ENCODE data around the gene TMEM144. TPM values are rescaled to one million over a fixed set of nuclear protein-coding genes. Genes with fewer than 3 reads are reported as not detected.

The TMEM144 gene
- total RNA-seq = 12.6 TPM
- long read RNA-seq, partial matches to known transcripts = 0 of 3 reads
- long read RNA-seq, other reads (novel, unspliced or antisense) = 0 of 3 reads

GRCh38 chr4:158209825-158210807, at the start of gene TMEM144:
Gene TMEM144, plus strand, starts transcription at chr4:158210486. Its CDS starts 2,182 bp downstream, at chr4:158212668.
- intact Hi-C loops (cut with DNase I) = no loop called here
- ATAC-seq = peak; percentile 99
- DNase-seq (ENCODE audit: missing footprints) = peak; percentile 96

GRCh38 chr4:158161551-158162354, 48.5 kb upstream of the TMEM144 start:
- peak; percentile 68 for ATAC-seq
- intact Hi-C loops (cut with DNase I) = no loop called here
- DNase-seq (ENCODE audit: missing footprints) = no peak

GRCh38 chr4:158162631-158163030, 47.7 kb upstream of the TMEM144 start:
- intact Hi-C loops (cut with DNase I) = no loop called here
- no peak for ATAC-seq
- no peak for DNase-seq (ENCODE audit: missing footprints)

- ATAC-seq = no peak
- intact Hi-C loops (cut with DNase I) = no loop called here
These were observed 46.1 kb upstream of the TMEM144 start for GRCh38 chr4:158163941-158164767.

GRCh38 chr4:158164768-158165213, 45.5 kb upstream of the TMEM144 start:
- DNase-seq (ENCODE audit: missing footprints) (no peak), ATAC-seq (peak; percentile 32)
- intact Hi-C loops (cut with DNase I) = loop anchor here (5.0 kb wide), 1 partner anchor 32 kb away; no protein-coding TSS in a partner anchor

More at GRCh38 chr4:158163941-158164767, 46.1 kb upstream of the TMEM144 start:
- DNase-seq (ENCODE audit: missing footprints) = no peak

GRCh38 chr4:158166701-158167100, 43.6 kb upstream of the TMEM144 start:
- ATAC-seq (no peak), DNase-seq (ENCODE audit: missing footprints) (no peak)
- intact Hi-C loops (cut with DNase I) = loop anchor here (5.0 kb wide), 1 partner anchor 34 kb away; no protein-coding TSS in a partner anchor

- ATAC-seq (no peak), DNase-seq (ENCODE audit: missing footprints) (no peak)
- intact Hi-C loops (cut with DNase I) = loop anchor here (2.0 to 5.0 kb wide), 2 partner anchors 36 to 162 kb away; no protein-coding TSS in a partner anchor
These were observed 41.7 kb upstream of the TMEM144 start for GRCh38 chr4:158168606-158169005.

- intact Hi-C loops (cut with DNase I) = loop anchor here (2.0 to 5.0 kb wide), 2 partner anchors 37 to 163 kb away; no protein-coding TSS in a partner anchor
- DNase-seq (ENCODE audit: missing footprints) = no peak
- ATAC-seq = no peak
These were observed 40.8 kb upstream of the TMEM144 start for GRCh38 chr4:158169506-158169905.

GRCh38 chr4:158169931-158170690, 40.2 kb upstream of the TMEM144 start:
- intact Hi-C loops (cut with DNase I) = loop anchor here (2.0 to 5.0 kb wide), 3 partner anchors 38 to 468 kb away; no protein-coding TSS in a partner anchor
- ATAC-seq (peak; percentile 36), DNase-seq (ENCODE audit: missing footprints) (no peak)

- ATAC-seq = peak; percentile 70
- intact Hi-C loops (cut with DNase I) = loop anchor here (5.0 kb wide), 1 partner anchor 469 kb away; no protein-coding TSS in a partner anchor
- DNase-seq (ENCODE audit: missing footprints) = peak; percentile 90
These were observed 39.4 kb upstream of the TMEM144 start for GRCh38 chr4:158170691-158171561.

GRCh38 chr4:158172261-158173258, 37.7 kb upstream of the TMEM144 start, which contains the start of gene GASK1B:
Gene GASK1B, minus strand, starts transcription at chr4:158173025. Its CDS starts 1,650 bp downstream, at chr4:158171375.
- DNase-seq (ENCODE audit: missing footprints) = no peak
- intact Hi-C loops (cut with DNase I) = loop anchor here (1.0 to 5.0 kb wide), 2 partner anchors 180 to 470 kb away; no protein-coding TSS in a partner anchor
- ATAC-seq = peak; percentile 67

- intact Hi-C loops (cut with DNase I) = no loop called here
- no peak for ATAC-seq
These were observed 34.2 kb upstream of the TMEM144 start for GRCh38 chr4:158176108-158176507.

GRCh38 chr4:158176776-158177175, 33.5 kb upstream of the TMEM144 start:
- intact Hi-C loops (cut with DNase I) = no loop called here
- ATAC-seq (no peak), DNase-seq (ENCODE audit: missing footprints) (no peak)

More at GRCh38 chr4:158176108-158176507, 34.2 kb upstream of the TMEM144 start:
- DNase-seq (ENCODE audit: missing footprints) = no peak

- ATAC-seq (no peak), DNase-seq (ENCODE audit: missing footprints) (no peak)
- intact Hi-C loops (cut with DNase I) = no loop called here
These were observed 30.8 kb upstream of the TMEM144 start for GRCh38 chr4:158179465-158179864.

GRCh38 chr4:158181906-158182305, 28.4 kb upstream of the TMEM144 start:
- DNase-seq (ENCODE audit: missing footprints) (no peak), ATAC-seq (no peak)
- intact Hi-C loops (cut with DNase I) = no loop called here
